H1 (cell line): ENCODE measurements around the gene PTPRE. TPM values are rescaled to one million over a fixed set of nuclear protein-coding genes. Genes with fewer than 3 reads are reported as not detected.

Experiments used
- CTCF ChIA-PET: fragments of 300-600 bp; sonication (Branson Sonifier 250); formaldehyde crosslinking; loops from one replicate; lab custom pipeline; 2021; ENCODE audit not compliant: partially characterized antibody; lab: Charles Lee
- POLR2A ChIA-PET: fragments of 300-600 bp; sonication (Branson Sonifier 250); formaldehyde crosslinking; loops from one replicate; lab custom pipeline; 2021; ENCODE audit warnings: inconsistent platforms; ENCODE audit not compliant: partially characterized antibody; lab: Charles Lee
- DNase-seq, 2 experiments: peaks; one replicate each; pipeline versions ENCODE4 v3.0.0 to v3.0.0-alpha.2; 2010 to 2022; ENCODE audit warnings: low spot score in 2 of 2, low read depth in 1 of 2, mixed read lengths in 1 of 2
- FAIRE-seq: peaks from 2 replicates; lab custom pipeline; 2011; peaks lifted over from hg19 to GRCh38; lab: Jason Lieb, UNC
- H2AFZ ChIP-seq: 2 replicates; pipeline ENCODE4 v1.8.1; 2012; ENCODE audit warnings: low read length, inconsistent platforms
- H2AK5ac ChIP-seq: 2 replicates; pipeline ENCODE4 v1.6.1; 2013; ENCODE audit warnings: low read depth, low read length
- H2BK120ac ChIP-seq: replicated peaks from 2 replicates; pipeline ENCODE3; 2013; ENCODE audit warnings: low read depth, low read length, inconsistent platforms
- H2BK12ac ChIP-seq: 2 replicates; pipeline ENCODE4 v1.6.1; 2013; ENCODE audit warnings: low read depth, low read length
- H2BK15ac ChIP-seq: 2 replicates; pipeline ENCODE4 v1.6.1; 2013; ENCODE audit warnings: low read length
- H2BK20ac ChIP-seq: 2 replicates; pipeline ENCODE4 v1.6.1; 2013; ENCODE audit warnings: low read length
- H2BK5ac ChIP-seq: 2 replicates; pipeline ENCODE4 v1.6.1; 2013; ENCODE audit warnings: low read depth, low read length
- H3K14ac ChIP-seq: 2 replicates; pipeline ENCODE4 v1.6.1; 2013; ENCODE audit warnings: inconsistent platforms; ENCODE audit not compliant: insufficient read length
- H3K18ac ChIP-seq: 2 replicates; pipeline ENCODE4 v1.6.1; 2013; ENCODE audit warnings: low read length; ENCODE audit errors: extremely low read depth
- H3K23ac ChIP-seq: 2 replicates; pipeline ENCODE4 v1.6.1; 2013; ENCODE audit warnings: inconsistent platforms; ENCODE audit not compliant: insufficient read length
- H3K23me2 ChIP-seq: 2 replicates; pipeline ENCODE4 v1.6.1; 2013; ENCODE audit warnings: low read depth, low read length
- H3K27ac ChIP-seq: 2 replicates; pipeline ENCODE4 v1.6.1; 2011; ENCODE audit warnings: low read depth, low read length, inconsistent platforms
- H3K27me3 ChIP-seq, 4 experiments: replicated peaks in 1 of 4; 1 replicate in 1 of 4; 2 replicates in 3 of 4; pipeline versions ENCODE4 v1.6.1 to v1.8.1; 2011 to 2013; ENCODE audit warnings: low read length in 3 of 4, mild to moderate bottlenecking in 3 of 4, inconsistent platforms in 2 of 4, mixed read lengths in 2 of 4, moderate library complexity in 1 of 4; ENCODE audit not compliant: control insufficient read depth in 3 of 4, insufficient read depth in 3 of 4; ENCODE audit errors: extremely low read depth in 1 of 4
- H3K36me3 ChIP-seq, 4 experiments: 2 replicates each; pipeline versions ENCODE4 v1.6.1 to v1.8.1; 2011 to 2013; ENCODE audit warnings: mild to moderate bottlenecking in 4 of 4, low read length in 3 of 4, moderate library complexity in 2 of 4, control low read depth in 1 of 4, inconsistent platforms in 1 of 4; ENCODE audit not compliant: insufficient read depth in 4 of 4, control insufficient read depth in 2 of 4
- H3K4ac ChIP-seq: replicated peaks from 2 replicates; pipeline ENCODE3; 2013; ENCODE audit warnings: low read length, low read depth, mixed read lengths, inconsistent platforms; ENCODE audit not compliant: insufficient read length
- H3K4me1 ChIP-seq, 4 experiments: replicated peaks in 1 of 4; 1 replicate in 1 of 4; 2 replicates in 3 of 4; pipeline versions ENCODE4 v1.6.1 to v1.8.1; 2011 to 2013; ENCODE audit warnings: low read length in 3 of 4, inconsistent platforms in 2 of 4, mixed read lengths in 1 of 4; ENCODE audit not compliant: insufficient read depth in 4 of 4, control insufficient read depth in 3 of 4
- H3K4me2 ChIP-seq, 2 experiments: 2 replicates each; pipeline versions ENCODE4 v1.6.1 to v1.8.1; 2011 to 2013; ENCODE audit warnings: low read depth in 2 of 2, low read length in 2 of 2, control low read depth in 1 of 2, inconsistent platforms in 1 of 2, mild to moderate bottlenecking in 1 of 2; ENCODE audit not compliant: insufficient read depth in 1 of 2
- H3K4me3 ChIP-seq, 4 experiments: fragments of 200-600, 300-600 bp in 1 of 4; sonication (generic), shearing (Covaris generic), sonication (Bioruptor Twin) in 1 of 4; 2 replicates each; pipeline versions ENCODE4 v1.5.1 to v1.8.1; 2011 to 2016; ENCODE audit warnings: low read length in 4 of 4, low read depth in 3 of 4, control low read depth in 2 of 4, inconsistent platforms in 2 of 4, mild to moderate bottlenecking in 2 of 4, mixed read lengths in 1 of 4, moderate library complexity in 1 of 4; ENCODE audit not compliant: insufficient read depth in 2 of 4; ENCODE audit errors: extremely low read depth in 1 of 4
- H3K56ac ChIP-seq: replicated peaks from 2 replicates; pipeline ENCODE3; 2013; ENCODE audit warnings: low read depth, mild to moderate bottlenecking, mixed read lengths, low read length, inconsistent platforms; ENCODE audit not compliant: insufficient read length
- H3K79me1 ChIP-seq: 2 replicates; pipeline ENCODE4 v1.6.1; 2013; ENCODE audit warnings: low read depth, low read length, control low read depth
- H3K79me2 ChIP-seq, 2 experiments: 2 replicates each; pipeline versions ENCODE4 v1.6.1 to v1.8.1; 2012 to 2013; ENCODE audit warnings: low read length in 2 of 2, mild to moderate bottlenecking in 2 of 2, inconsistent platforms in 1 of 2; ENCODE audit not compliant: insufficient read depth in 2 of 2, control insufficient read depth in 1 of 2
- H3K9ac ChIP-seq, 4 experiments: replicated peaks in 1 of 4; 1 replicate in 1 of 4; 2 replicates in 3 of 4; pipeline versions ENCODE4 v1.6.1 to v1.8.1; 2011 to 2013; ENCODE audit warnings: low read depth in 3 of 4, low read length in 3 of 4, control low read depth in 2 of 4, mild to moderate bottlenecking in 2 of 4, moderate library complexity in 2 of 4, inconsistent platforms in 1 of 4; ENCODE audit errors: extremely low read depth in 1 of 4
- H3K9me3 ChIP-seq, 2 experiments: 2 replicates each; pipeline versions ENCODE4 v1.6.1 to v1.8.1; 2012 to 2013; ENCODE audit warnings: mild to moderate bottlenecking in 2 of 2, moderate library complexity in 2 of 2, control low read depth in 1 of 2, inconsistent platforms in 1 of 2, low read depth in 1 of 2, low read length in 1 of 2, mixed read lengths in 1 of 2; ENCODE audit not compliant: insufficient read depth in 2 of 2
- H4K20me1 ChIP-seq, 2 experiments: replicated peaks in 1 of 2; 2 replicates each; pipeline versions ENCODE3 to v1.8.1; 2011 to 2013; ENCODE audit warnings: inconsistent platforms in 2 of 2, low read length in 2 of 2, mild to moderate bottlenecking in 1 of 2; ENCODE audit not compliant: insufficient read depth in 2 of 2, control insufficient read depth in 1 of 2
- H4K5ac ChIP-seq: 2 replicates; pipeline ENCODE4 v1.6.1; 2013; ENCODE audit warnings: low read length, low read depth, mixed read lengths, inconsistent platforms; ENCODE audit not compliant: insufficient read length
- H4K8ac ChIP-seq: 2 replicates; pipeline ENCODE4 v1.8.0; 2013; ENCODE audit warnings: mild to moderate bottlenecking, moderate library complexity, low read length, inconsistent platforms; ENCODE audit not compliant: insufficient read depth; ENCODE audit errors: extremely low read depth
- H4K91ac ChIP-seq: replicated peaks from 2 replicates; pipeline ENCODE3; 2013; ENCODE audit warnings: low read length, mixed read lengths, inconsistent platforms; ENCODE audit not compliant: insufficient read length
- ASH2L ChIP-seq: fragments of 200-600, 300-600 bp; sonication (generic); IDR thresholded peaks from one replicate; pipeline ENCODE4 v1.7.1; 2017; ENCODE audit warnings: low read length
- BACH1 ChIP-seq: IDR thresholded peaks from 2 replicates; pipeline ENCODE4 v1.6.1; 2012; ENCODE audit warnings: low read length, improper control_type of control experiment
- BRCA1 ChIP-seq: IDR thresholded peaks from 2 replicates; pipeline ENCODE4 v1.6.1; 2012; ENCODE audit warnings: low read depth, low read length, improper control_type of control experiment
- CBX5 ChIP-seq: fragments of 300-800, 300-1000 bp; sonication (generic); IDR thresholded peaks from 2 replicates; pipeline ENCODE4 v1.7.1; 2016; ENCODE audit warnings: antibody characterized with exemption, low read length, low read depth
- CHD1 ChIP-seq: IDR thresholded peaks from 2 replicates; pipeline ENCODE4 v1.6.1; 2012; ENCODE audit warnings: low read depth, low read length, improper control_type of control experiment
- CTBP2 ChIP-seq: IDR thresholded peaks from 2 replicates; pipeline ENCODE4 v1.7.0; 2011; ENCODE audit warnings: borderline replicate concordance, mild to moderate bottlenecking, moderate library complexity, mixed read lengths, low read length; ENCODE audit not compliant: insufficient read depth, insufficient read length
- FOSL1 ChIP-seq: IDR thresholded peaks from 2 replicates; pipeline ENCODE4 v1.6.1; 2011; ENCODE audit warnings: mild to moderate bottlenecking, low read depth, low read length, moderate library complexity; ENCODE audit not compliant: insufficient read depth
- GTF2F1 ChIP-seq: IDR thresholded peaks from 2 replicates; pipeline ENCODE4 v1.6.1; 2012; ENCODE audit warnings: low read depth, low read length, improper control_type of control experiment, borderline replicate concordance
- MAFK ChIP-seq: IDR thresholded peaks from 2 replicates; pipeline ENCODE4 v1.6.1; 2012; ENCODE audit warnings: low read depth, mild to moderate bottlenecking, improper control_type of control experiment, low read length
- SAP30 ChIP-seq: fragments of 300-600 bp; sonication (generic); IDR thresholded peaks from 2 replicates; pipeline ENCODE4 v1.7.1; 2012; ENCODE audit warnings: low read length, moderate library complexity, mild to moderate bottlenecking, inconsistent platforms; ENCODE audit not compliant: insufficient read depth, insufficient replicate concordance
- TEAD4 ChIP-seq: IDR thresholded peaks from 2 replicates; pipeline ENCODE4 v1.6.1; 2012; ENCODE audit warnings: low read depth, low read length, inconsistent platforms, mixed read lengths
- USF2 ChIP-seq: IDR thresholded peaks from 2 replicates; pipeline ENCODE4 v1.6.1; 2011; ENCODE audit warnings: low read length, improper control_type of control experiment
- ZNF274 ChIP-seq: IDR thresholded peaks from 2 replicates; pipeline ENCODE4 v1.7.0; 2012; ENCODE audit warnings: low read length, borderline replicate concordance; ENCODE audit errors: extremely low read depth
- WGBS, 2 experiments: shearing (Covaris generic) in 1 of 2; methylation state at CpG; one replicate each; pipeline versions ENCODE4 v1.1.6 to v1.1.7; 2013 to 2015; ENCODE audit warnings: low lambda C conversion rate in 2 of 2, mixed read lengths in 2 of 2, inconsistent platforms in 1 of 2, low coverage in 1 of 2, missing lambda C conversion rate in 1 of 2; ENCODE audit not compliant: insufficient replicate concordance in 2 of 2, insufficient coverage in 1 of 2, insufficient read length in 1 of 2; ENCODE audit errors: extremely low coverage in 1 of 2, missing lambda C conversion rate in 1 of 2; 5-methylcytosine and 5-hydroxymethylcytosine counted together
- polyA plus RNA-seq, 7 experiments: library from polyadenylated mRNA; depleted of rRNA in 3 of 7; stranded (reverse) in 5 of 7; unstranded in 2 of 7; fragments of >200 nt in 5 of 7; fragments of 200-250 nt in 2 of 7; gene quantifications; 1 replicate in 5 of 7; 2 replicates in 1 of 7; 4 replicates in 1 of 7; pipeline versions ENCODE4 v1.2.1 to v1.2.3, GENCODE V29; 2011 to 2013; ENCODE audit warnings: missing spikeins in 2 of 7, mixed read lengths in 2 of 7
- total RNA-seq: library from RNA; stranded (reverse); fragmentation: NEBNext Ultra II Directional; extraction: Animal tissue kit (Norgen Biotek cat#: 25700); gene quantifications from 2 replicates; pipeline ENCODE4 v1.2.1, GENCODE V29; 2021

PTPRE gene
- total and polyA plus RNA-seq, 2 of the 8 experiments (the other 6 are each of a cell fraction or from before 2014, with no cell fraction given): 0.33 to 0.54 TPM

GRCh38 chr10:127890832-127891334 lies 16.0 kb upstream of the PTPRE start:
- Histone ChIP-seq H3K4ac (no peak overlapping the region), H3K36me3 (no peaks in the 10 kb centered on the region), H3K18ac (no peak overlapping the region), H2AK5ac (no peak overlapping the region), H3K14ac (no peak overlapping the region), H3K56ac (no peak overlapping the region), H4K20me1 (no peaks in the 10 kb centered on the region), H2BK20ac (no peak overlapping the region), H2BK120ac (no peak overlapping the region), H2BK12ac (no peak overlapping the region), H3K4me1 (no peaks in the 10 kb centered on the region), H3K23ac (no peak overlapping the region), H3K4me2 (no peak overlapping the region), H3K23me2 (no peaks in the 10 kb centered on the region), H3K79me1 (no peaks in the 10 kb centered on the region), H2BK15ac (no peak overlapping the region), H2BK5ac (no peak overlapping the region), H3K9ac (no peak overlapping the region), H3K9me3 (no peaks in the 10 kb centered on the region), H3K27me3 (no peaks in the 10 kb centered on the region), H3K4me3 (no peak overlapping the region), H2AFZ (no peak overlapping the region), H3K27ac (no peak overlapping the region), H3K79me2 (no peaks in the 10 kb centered on the region), H4K91ac (no peak overlapping the region), H4K5ac (no peak overlapping the region), H4K8ac (no peak overlapping the region)
- no peak for FAIRE-seq
- ChIA-PET CTCF (interaction anchor here (0.8 to 1.8 kb wide), 3 partner anchors 15 to 118 kb away, joined by 3 to 4 read pairs (median 4); no protein-coding TSS in a partner anchor), POLR2A (no interaction called here)
- WGBS, 2 experiments: 89% methylated on average over 3 of the region's 3 CpGs; no CpG with 5 or more reads in 1 of the 2 experiments
- peak in 1 of 2 experiments; percentile 7 for DNase-seq
- TF ChIP-seq CTBP2 (no peak), ZNF274 (no peak), GTF2F1 (no peak), TEAD4 (no peak), FOSL1 (no peak), USF2 (no peak), BRCA1 (no peak), CBX5 (no peak), BACH1 (no peak), MAFK (no peak), SAP30 (no peak), ASH2L (no peak), CHD1 (no peak)
